ENCODE results near the gene PLA2R1. TPM values are rescaled to one million over a fixed set of nuclear protein-coding genes. Genes with fewer than 3 reads are reported as not detected.

PLA2R1 gene
- polyA plus RNA-seq, 1 donor from 2014 or later = 0.69 TPM

DNA sequence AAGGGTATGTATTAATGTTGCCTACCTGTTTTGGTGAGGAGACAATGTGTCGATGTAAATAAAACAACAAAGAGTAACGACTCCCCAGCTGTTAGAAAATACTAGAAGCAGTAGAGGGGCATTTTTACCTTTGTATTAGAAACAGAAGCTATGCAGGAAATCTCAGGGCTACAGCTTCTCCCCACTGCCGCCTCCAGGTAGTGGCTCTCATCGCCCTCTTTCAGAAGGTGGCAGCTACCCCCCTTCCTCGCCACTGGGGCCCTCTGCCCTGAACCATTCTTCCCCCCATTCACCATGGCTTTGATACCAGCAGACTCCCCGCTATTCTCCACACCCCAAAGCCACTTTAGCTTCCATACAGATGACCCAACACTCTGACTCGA is 6.7 kb downstream of the PLA2R1 start:
- Histone ChIP-seq H3K4me3 (ENCODE audit: low read length) (no peak overlapping the region), H3K36me3 (ENCODE audit: insufficient read depth, low read length) (no peaks in the 10 kb centered on the region), H2AFZ (ENCODE audit: low read depth, low read length) (no peak overlapping the region), H3K4me2 (ENCODE audit: low read length) (no peak overlapping the region), H3K27me3 (ENCODE audit: insufficient read depth, low read depth, low read length) (peaks cover 3% of the 10 kb centered on the region), H3F3A (ENCODE audit: insufficient read depth, low read length, poor library complexity, severe bottlenecking) (no peaks in the 10 kb centered on the region), H3K27ac (ENCODE audit: low read length) (no peak overlapping the region), H3K79me2 (replicated peaks; ENCODE audit: insufficient read depth, low read length) (no peaks in the 10 kb centered on the region), H3K9me2 (ENCODE audit: insufficient read depth, low read length) (no peaks in the 10 kb centered on the region), H3K9ac (ENCODE audit: low read length) (no peak overlapping the region), H4K20me1 (ENCODE audit: insufficient read depth) (no peaks in the 10 kb centered on the region), H3K9me3 (ENCODE audit: low read length) (peaks cover 3% of the 10 kb centered on the region)
- TF ChIP-seq EZH2 (IDR thresholded peaks at IDR 0.05; ENCODE audit: borderline replicate concordance, insufficient read depth, low read length, poor library complexity, severe bottlenecking) = no peak
- no peak for TF ChIP-seq EP300 (conservative IDR thresholded peaks at IDR 0.05; ENCODE audit: poor library complexity, severe bottlenecking)
- no peak for TF ChIP-seq MXI1 (conservative IDR thresholded peaks at IDR 0.05; ENCODE audit: poor library complexity, severe bottlenecking)
- no peak for TF ChIP-seq RAD21 (conservative IDR thresholded peaks at IDR 0.05)
- no peak for TF ChIP-seq SMC3 (conservative IDR thresholded peaks at IDR 0.05; ENCODE audit: poor library complexity)
- no peak for TF ChIP-seq POLR2AphosphoS5 (IDR thresholded peaks at IDR 0.05)
- TF ChIP-seq TAF1 (IDR thresholded peaks at IDR 0.05; ENCODE audit: low read depth) = no peak
- TF ChIP-seq, protein P1, sequence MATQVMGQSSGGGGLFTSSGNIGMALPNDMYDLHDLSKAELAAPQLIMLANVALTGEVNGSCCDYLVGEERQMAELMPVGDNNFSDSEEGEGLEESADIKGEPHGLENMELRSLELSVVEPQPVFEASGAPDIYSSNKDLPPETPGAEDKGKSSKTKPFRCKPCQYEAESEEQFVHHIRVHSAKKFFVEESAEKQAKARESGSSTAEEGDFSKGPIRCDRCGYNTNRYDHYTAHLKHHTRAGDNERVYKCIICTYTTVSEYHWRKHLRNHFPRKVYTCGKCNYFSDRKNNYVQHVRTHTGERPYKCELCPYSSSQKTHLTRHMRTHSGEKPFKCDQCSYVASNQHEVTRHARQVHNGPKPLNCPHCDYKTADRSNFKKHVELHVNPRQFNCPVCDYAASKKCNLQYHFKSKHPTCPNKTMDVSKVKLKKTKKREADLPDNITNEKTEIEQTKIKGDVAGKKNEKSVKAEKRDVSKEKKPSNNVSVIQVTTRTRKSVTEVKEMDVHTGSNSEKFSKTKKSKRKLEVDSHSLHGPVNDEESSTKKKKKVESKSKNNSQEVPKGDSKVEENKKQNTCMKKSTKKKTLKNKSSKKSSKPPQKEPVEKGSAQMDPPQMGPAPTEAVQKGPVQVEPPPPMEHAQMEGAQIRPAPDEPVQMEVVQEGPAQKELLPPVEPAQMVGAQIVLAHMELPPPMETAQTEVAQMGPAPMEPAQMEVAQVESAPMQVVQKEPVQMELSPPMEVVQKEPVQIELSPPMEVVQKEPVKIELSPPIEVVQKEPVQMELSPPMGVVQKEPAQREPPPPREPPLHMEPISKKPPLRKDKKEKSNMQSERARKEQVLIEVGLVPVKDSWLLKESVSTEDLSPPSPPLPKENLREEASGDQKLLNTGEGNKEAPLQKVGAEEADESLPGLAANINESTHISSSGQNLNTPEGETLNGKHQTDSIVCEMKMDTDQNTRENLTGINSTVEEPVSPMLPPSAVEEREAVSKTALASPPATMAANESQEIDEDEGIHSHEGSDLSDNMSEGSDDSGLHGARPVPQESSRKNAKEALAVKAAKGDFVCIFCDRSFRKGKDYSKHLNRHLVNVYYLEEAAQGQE (IDR thresholded peaks at IDR 0.05; ENCODE audit: borderline replicate concordance) = no peak
- TF ChIP-seq, protein P2, sequence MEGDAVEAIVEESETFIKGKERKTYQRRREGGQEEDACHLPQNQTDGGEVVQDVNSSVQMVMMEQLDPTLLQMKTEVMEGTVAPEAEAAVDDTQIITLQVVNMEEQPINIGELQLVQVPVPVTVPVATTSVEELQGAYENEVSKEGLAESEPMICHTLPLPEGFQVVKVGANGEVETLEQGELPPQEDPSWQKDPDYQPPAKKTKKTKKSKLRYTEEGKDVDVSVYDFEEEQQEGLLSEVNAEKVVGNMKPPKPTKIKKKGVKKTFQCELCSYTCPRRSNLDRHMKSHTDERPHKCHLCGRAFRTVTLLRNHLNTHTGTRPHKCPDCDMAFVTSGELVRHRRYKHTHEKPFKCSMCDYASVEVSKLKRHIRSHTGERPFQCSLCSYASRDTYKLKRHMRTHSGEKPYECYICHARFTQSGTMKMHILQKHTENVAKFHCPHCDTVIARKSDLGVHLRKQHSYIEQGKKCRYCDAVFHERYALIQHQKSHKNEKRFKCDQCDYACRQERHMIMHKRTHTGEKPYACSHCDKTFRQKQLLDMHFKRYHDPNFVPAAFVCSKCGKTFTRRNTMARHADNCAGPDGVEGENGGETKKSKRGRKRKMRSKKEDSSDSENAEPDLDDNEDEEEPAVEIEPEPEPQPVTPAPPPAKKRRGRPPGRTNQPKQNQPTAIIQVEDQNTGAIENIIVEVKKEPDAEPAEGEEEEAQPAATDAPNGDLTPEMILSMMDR (IDR thresholded peaks at IDR 0.05; ENCODE audit: poor library complexity, severe bottlenecking) = no peak

DNA sequence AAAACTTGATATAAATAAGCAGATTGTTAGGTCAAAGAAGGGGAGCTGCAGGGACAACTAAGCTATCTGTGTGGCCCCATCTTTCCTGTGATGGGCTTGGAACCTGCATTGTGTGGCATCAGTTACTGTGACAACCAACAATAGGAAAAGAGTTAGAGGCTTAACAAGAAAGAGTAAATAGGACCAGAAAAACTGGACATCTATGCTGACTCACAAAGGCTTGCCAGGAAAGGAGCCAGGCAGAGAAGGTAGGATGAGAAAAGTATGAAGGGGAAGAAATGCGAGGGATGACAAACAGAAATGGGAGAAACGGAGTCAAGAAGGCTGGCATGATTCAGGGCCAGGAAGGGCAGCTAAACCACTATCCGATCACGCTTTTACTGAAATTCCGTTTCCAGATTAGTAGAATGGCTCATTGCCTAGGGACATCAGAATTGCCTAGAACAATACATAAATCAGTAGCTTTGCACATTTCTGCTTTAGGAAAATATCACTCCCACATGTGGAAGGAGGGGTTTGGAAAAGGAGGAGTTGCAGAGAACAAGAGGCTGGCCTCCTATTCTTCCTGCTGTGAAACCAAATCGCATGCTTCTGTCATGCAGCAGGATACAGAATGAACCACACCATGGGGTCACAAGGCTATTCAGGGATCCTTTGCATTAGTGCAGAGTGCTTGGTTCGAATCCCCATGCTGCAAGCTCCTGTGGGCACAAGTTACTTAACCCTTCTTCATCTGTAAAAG is 7.3 kb downstream of the PLA2R1 start:
- Histone ChIP-seq H3K9ac (ENCODE audit: low read length) (no peak overlapping the region), H3K79me2 (replicated peaks; ENCODE audit: insufficient read depth, low read length) (no peaks in the 10 kb centered on the region), H3F3A (ENCODE audit: insufficient read depth, low read length, poor library complexity, severe bottlenecking) (no peaks in the 10 kb centered on the region), H3K27ac (ENCODE audit: low read length) (no peak overlapping the region), H2AFZ (ENCODE audit: low read depth, low read length) (no peak overlapping the region), H3K4me3 (ENCODE audit: low read length) (no peak overlapping the region), H3K9me2 (ENCODE audit: insufficient read depth, low read length) (no peaks in the 10 kb centered on the region), H4K20me1 (ENCODE audit: insufficient read depth) (no peaks in the 10 kb centered on the region), H3K27me3 (ENCODE audit: insufficient read depth, low read depth, low read length) (no peaks in the 10 kb centered on the region), H3K36me3 (ENCODE audit: insufficient read depth, low read length) (no peaks in the 10 kb centered on the region), H3K9me3 (ENCODE audit: low read length) (peaks cover 3% of the 10 kb centered on the region), H3K4me2 (ENCODE audit: low read length) (no peak overlapping the region)
- TF ChIP-seq, protein P1 (IDR thresholded peaks at IDR 0.05; ENCODE audit: borderline replicate concordance) = no peak
- TF ChIP-seq SMC3 (conservative IDR thresholded peaks at IDR 0.05; ENCODE audit: poor library complexity) = no peak
- no peak for TF ChIP-seq EZH2 (IDR thresholded peaks at IDR 0.05; ENCODE audit: borderline replicate concordance, insufficient read depth, low read length, poor library complexity, severe bottlenecking)
- no peak for TF ChIP-seq RAD21 (conservative IDR thresholded peaks at IDR 0.05)
- TF ChIP-seq MXI1 (conservative IDR thresholded peaks at IDR 0.05; ENCODE audit: poor library complexity, severe bottlenecking) = no peak
- no peak for TF ChIP-seq TAF1 (IDR thresholded peaks at IDR 0.05; ENCODE audit: low read depth)

Measured in neural cell (in vitro differentiated cells).